Measurements from ENCODE around the gene AOX1. TPM values are rescaled to one million over a fixed set of nuclear protein-coding genes. Genes with fewer than 3 reads are reported as not detected.
A peak's percentile ranks its signal among the peaks of the same experiment; 100 is the strongest.
"Not testable (repeated sequence)": the region's sequence is repeated elsewhere in the genome, so short reads cannot be mapped to it uniquely, and the experiment has no call there.

The AOX1 gene
- total RNA-seq, 2 donors from 2014 or later, result 5.7 to 8.7 TPM

DNA sequence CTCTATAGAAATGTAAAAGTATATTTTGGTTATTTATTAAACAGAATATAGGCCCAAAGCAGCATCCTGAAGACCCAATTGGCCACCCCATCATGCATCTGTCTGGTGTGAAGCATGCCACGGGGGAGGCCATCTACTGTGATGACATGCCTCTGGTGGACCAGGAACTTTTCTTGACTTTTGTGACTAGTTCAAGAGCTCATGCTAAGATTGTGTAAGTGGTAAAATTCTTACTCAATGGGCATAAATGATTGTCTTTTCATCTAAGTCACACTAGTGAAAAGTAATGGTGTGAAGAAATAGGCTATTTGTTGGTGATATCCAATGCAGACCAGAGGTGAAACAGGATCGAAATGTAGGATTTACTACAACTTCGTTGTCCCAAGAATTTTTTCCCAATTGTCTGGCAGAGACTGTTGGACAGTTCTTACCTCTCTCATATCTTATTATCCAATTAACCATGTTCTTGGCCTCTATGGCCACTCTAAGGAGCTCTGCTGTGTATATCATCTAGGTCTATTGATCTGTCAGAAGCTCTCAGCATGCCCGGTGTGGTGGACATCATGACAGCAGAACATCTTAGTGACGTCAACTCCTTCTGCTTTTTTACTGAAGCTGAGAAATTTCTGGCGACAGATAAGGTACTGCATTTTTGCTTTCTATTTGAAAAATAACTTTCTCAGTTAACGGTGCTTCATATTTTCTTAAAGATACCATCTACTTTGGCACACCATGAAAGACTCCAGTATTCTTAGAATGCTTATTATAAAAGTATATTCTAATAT lies 35.0 kb downstream of the AOX1 start:
- no peak for DNase-seq
- intact Hi-C loops (cut with DNase I, micrococcal nuclease), result no loop called here
- ATAC-seq, result no peak

DNA sequence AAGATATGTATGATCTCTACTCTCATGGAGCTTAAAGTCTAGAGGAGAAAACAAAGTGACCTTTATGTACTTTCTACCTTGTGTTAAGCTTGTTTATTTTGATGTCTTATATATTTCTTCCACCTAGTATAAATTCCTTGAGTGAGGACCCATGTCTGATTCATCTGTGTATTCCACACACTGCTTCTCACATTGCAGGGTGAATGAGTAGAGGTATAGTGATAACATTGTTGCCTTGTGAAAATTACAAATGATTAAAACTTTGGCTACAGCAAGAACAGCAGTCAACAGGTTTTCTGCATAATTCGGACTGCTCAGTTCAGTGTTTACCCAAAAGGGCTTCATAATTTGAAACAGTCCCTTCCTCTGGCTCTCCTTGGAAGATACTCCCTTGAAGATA lies 36.3 kb downstream of the AOX1 start:
- intact Hi-C loops (cut with DNase I, micrococcal nuclease), result no loop called here
- ATAC-seq (no peak), DNase-seq (no peak)

DNA sequence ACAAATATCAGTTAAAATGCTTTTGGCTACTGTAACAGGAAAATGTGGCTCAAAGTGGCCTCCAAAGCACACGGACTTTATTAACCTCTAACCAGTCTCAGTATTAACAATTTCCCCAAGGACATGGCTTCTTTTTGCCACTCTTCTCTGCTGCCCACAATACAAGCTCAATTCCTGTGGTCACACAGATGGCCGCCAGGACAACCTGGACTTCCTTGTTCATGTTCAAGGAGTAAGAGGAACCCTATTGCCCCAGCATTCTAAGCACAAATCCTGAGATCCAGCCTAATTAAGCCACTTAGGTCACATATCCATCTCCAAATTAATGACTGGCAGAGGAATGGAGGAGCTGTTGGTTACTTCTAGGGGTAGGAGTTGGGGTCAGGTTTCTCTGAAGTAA lies 38.2 kb downstream of the AOX1 start:
- no peak for DNase-seq
- no peak for ATAC-seq
- intact Hi-C loops (cut with DNase I, micrococcal nuclease), result no loop called here

DNA sequence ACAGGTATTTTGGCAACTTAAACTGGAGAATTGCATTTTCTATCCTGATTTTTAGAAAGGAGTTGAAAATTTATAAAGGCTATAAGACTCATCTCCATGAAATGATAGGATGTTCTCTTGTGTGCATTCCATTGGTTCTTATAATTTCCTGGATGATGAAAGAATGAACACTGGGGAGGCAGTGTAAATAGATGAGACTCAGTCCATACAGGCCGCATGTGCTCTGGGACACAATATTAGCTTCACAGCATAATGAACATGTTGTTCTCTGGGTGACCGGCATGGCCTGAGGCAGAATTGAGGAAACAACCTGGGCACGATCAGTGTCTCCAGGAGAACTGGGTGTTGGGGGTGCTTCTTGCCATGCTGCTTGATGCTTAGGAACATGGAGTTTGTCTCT lies 38.8 kb downstream of the AOX1 start:
- DNase-seq, result no peak
- no peak for ATAC-seq
- intact Hi-C loops (cut with DNase I, micrococcal nuclease), result no loop called here

DNA sequence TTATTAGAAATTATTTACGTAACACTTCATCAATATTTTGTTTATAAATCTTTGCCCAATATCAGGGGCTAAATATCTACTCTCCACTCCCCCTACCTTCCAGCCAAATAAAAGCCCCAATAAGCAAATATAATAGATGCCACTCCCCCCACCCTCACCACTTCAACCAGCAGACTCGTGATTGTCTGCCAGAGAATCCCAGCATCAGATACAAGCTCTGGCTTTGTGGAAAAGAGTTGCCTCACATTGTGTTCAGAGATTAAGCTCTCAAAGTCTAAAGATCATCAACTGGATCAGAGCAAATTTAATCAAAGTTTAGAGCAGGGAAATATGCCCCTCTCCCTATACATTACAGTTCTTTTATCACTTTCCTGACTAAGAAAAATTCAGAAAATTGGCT lies 39.5 kb downstream of the AOX1 start:
- intact Hi-C loops (cut with DNase I, micrococcal nuclease), result no loop called here
- DNase-seq, result no peak
- no peak for ATAC-seq

DNA sequence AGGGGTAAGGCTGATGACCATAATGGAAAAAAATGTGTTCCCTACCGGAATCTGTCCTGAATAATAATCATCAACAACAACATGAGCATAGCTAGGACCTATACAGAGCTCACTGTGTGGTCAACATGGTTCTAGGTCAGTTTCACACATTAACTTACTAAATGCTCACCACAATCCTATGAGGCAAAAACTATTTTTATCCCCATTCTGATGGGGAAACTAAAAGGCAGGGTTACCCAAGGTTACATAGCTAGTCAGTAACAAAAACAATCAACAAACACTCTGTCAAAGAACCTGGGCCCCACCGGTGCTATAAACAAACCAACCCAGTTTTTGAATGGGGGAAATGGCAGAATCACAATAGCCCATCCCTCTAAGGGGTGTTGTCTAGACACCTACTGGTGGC lies 40.1 kb downstream of the AOX1 start:
- intact Hi-C loops (cut with DNase I, micrococcal nuclease), result no loop called here
- no peak for DNase-seq
- ATAC-seq, result no peak

DNA sequence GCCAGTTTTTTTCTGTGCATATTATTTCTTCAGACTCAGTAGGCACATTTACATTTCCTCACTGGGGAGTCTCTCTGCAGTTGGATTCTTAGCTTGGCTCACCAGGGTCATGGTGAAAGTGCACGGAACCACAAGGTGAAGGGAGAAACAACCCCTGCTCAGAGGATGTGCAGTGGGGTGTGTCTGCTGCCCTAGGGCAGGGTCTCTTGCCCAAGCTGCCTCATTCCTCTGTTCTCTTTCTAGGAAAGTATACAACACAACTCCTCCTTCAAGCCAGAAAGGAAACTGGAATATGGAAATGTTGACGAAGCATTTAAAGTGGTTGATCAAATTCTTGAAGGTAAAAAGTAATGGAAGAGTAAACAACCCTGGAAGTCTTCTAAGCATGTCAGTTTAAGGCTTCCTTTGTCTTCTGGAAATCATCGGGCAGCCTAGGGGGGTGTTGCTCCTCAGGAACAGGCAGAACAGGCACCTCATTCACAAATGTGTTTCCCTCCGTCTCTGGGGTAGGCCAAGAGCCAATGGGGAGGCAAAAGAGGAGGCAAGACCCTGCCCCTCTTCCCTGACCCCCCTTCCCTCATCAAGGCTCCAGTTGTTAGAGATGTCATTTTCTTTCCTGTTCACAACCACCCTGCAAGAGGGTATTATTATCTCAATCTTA lies 41.4 kb downstream of the AOX1 start:
- intact Hi-C loops (cut with DNase I, micrococcal nuclease), result no loop called here
- no peak for DNase-seq
- no peak for ATAC-seq

DNA sequence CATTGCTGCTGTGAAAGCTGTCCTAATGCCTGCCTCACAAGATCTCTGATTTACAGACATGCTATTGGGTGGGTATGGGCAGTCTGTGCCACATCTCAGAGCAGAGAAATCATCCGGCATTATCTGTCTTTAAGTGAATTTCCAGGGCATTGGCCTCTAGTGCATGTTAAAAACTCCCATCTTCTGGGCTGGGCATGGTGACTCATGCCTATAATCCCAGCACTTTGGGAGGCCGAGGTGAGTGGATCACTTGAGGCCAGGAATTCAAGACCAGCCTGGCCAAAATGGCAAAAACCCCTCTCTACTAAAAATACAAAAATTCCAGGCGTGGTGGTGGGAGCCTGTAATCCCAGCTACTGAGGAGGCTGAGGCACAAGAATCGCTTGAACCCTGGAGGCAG lies 42.6 kb downstream of the AOX1 start:
- intact Hi-C loops (cut with DNase I, micrococcal nuclease); ATAC-seq; DNase-seq: not testable (repeated sequence)

DNA sequence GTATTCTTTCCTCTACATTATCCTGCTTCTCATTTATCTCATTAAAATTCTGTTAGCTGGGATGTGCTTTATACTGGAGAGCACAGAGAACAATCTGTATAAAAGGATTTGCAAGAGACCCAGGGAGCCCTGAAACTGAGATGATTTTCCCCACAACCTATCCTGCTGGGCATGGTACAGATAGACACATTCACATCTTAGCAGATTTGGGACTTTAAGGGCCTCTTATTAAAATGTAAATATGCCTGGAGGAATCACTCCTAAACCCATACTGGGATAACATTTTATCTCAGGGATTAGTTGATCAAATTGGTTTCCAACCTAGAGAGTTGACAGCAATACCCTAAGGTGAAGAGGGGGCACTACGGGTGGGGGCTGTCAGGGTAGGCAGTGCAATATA lies 45.5 kb downstream of the AOX1 start:
- ATAC-seq, result no peak
- intact Hi-C loops (cut with DNase I, micrococcal nuclease), result no loop called here
- no peak for DNase-seq

DNA sequence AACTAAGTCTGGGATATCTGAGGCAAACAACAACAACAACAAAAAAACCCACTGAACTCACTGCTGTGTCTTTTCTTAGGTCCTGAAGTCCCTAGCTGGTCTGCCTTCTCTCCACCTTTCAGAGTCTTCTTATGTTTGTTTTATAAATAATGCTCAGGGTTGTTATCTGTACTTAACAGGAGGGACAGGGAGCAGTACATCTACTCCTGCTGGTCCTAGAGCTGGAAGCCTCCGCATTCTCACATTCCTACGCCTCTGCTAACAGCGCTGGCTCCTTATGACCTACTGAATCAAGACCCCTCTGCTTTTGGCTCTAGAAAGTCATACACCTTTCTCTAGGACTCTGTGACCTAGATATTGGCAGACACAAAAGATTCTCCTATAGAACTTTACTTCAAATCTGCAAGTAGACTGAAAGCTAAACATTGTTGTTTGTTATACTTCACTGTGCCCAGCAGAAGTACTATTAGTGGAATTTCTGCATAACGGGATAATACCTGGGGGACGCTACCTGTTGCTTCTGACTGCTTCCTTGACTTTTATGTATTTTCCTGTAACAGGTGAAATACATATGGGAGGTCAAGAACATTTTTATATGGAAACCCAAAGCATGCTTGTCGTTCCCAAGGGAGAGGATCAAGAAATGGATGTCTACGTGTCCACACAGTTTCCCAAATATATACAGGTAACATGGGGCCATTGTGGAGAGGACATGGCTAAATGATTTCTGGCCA lies 48.6 kb downstream of the AOX1 start:
- ATAC-seq (no peak), DNase-seq (no peak)
- intact Hi-C loops (cut with DNase I, micrococcal nuclease), result no loop called here

DNA sequence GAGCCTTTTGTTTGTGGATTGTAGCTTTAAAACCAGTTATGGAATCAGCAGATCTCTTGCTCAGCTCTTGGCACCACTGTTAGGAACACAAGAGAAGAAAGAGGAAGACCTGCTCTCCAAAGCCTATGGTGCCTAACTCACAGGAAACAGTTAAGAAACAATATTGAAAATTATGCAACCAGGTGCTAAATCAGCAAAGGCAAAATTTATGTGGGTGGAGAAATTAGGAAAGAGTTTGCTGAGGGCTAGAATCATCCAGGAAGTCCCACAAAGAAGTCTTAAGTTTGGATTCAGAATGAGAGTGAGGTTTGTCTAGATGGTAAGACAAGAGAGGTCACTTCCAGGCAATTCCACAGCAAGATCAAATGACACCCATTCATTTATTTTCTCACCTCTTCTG lies 49.4 kb downstream of the AOX1 start:
- intact Hi-C loops (cut with DNase I, micrococcal nuclease), result no loop called here
- no peak for DNase-seq
- no peak for ATAC-seq

DNA sequence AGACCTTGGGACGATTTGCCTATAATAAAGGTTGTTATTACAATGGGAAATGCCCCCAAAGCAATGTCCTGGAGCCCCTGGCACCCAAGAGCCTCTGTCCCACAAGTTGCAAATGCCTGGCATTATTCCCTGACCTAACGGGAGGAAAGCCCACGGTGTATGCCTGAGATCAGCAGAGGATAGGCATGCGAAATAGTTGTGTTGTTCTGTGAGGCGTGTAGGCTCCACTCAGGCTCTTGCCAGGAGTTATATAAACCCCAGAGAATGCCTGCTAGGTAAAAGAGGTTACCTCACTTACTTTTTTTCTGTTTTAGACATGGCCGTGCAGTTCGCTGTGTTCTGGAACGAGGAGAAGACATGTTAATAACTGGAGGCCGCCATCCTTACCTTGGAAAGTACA lies 52.1 kb downstream of the AOX1 start:
- DNase-seq (no peak), ATAC-seq (no peak)
- intact Hi-C loops (cut with DNase I, micrococcal nuclease), result no loop called here

DNA sequence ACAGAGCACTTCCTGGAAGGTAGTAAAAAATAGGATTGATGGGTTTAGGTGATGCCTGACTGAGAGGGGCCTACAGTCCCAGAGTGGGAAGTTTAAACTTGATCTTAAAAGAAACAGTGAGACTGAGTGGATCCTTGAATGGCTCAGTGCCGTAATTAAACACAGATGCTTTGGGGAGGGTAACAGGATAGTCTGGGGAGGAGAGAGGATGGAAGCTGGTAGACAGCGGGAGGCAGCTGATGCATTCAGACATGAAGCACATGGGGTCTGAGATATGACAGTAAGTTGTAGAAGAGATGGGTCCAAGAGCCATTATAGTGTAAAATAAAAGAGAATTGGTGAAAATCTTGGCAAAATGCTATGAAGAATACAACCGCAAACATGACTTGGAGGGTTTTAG lies 54.4 kb downstream of the AOX1 start:
- intact Hi-C loops (cut with DNase I, micrococcal nuclease), result no loop called here
- DNase-seq (no peak), ATAC-seq (no peak)

DNA sequence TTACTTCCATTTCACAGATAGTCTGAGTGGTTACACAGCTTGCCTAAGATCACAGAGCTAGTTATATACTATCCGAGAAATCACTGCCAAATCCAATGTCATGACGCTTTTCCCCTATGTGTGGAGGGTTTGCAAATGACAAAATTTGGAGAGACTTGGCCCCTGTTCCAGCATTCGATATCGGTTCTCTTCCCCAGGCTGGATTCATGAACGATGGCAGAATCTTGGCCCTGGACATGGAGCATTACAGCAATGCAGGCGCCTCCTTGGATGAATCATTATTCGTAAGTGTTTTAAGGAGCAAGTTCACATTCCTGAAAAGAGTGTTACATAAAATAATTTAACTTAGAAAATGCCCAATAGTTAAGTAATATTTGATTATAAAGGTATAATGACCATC lies 55.1 kb downstream of the AOX1 start:
- ATAC-seq, result no peak

DNA sequence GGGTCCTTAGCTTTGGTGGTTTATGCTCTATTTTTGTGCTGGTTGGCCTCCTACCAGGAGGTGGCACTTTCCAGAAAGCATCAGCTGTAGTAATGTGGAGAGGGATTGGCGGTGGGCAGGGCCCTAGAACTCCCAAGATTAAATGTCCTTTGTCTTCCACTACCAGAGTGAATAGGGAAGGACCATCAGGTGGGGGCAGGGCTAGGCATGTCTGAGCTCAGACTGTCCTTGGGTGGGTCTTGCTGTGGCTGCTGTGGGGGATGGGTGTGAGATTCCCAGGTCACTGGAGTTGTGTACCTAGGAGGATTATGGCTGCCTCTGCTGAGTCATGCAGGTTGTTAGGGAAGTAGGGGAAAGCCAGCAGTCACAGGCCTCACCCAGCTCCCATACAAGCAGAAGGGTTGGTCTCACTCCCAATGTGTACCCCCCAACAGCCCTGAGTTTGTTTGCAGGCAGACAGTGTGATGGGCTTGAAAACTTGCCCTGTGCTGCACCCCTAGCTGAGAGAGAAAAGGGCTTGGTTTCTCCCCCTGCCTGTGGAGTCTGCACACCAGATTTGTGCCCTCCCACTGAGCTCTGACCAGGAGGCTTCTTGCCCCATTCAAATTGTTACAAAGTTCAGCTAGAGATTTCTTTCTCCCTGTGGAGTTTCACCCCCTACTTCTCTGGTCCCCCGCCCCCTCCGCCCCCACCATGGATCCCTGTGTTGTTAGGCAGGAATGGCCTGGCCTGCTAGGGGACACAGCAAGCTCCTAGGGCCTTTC lies 62.9 kb downstream of the AOX1 start:
- ATAC-seq, result peak; percentile 77

More for the DNA sequence above, 55.1 kb downstream of the AOX1 start:
- intact Hi-C loops (cut with DNase I, micrococcal nuclease), result no loop called here
- DNase-seq, result no peak

DNA sequence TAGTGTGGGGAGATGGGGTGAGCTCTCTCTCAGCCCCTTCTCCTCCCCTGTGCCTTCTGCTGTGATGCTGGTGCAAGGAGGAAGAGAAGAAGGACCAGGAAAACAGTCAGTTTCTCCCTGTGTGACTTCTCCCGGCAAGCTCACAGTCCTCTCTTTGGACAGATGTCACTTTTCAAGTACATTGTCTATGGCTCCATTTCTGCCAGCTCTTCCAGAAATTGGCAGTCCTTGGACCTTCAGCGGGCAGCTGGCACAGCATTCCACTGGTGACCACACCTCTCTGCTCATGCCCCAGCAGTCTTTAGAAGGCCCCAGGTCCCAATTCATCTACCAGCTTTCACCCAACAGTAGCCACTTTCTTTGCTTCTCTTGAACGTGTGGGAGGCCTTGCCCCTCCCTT lies 63.9 kb downstream of the AOX1 start:
- ATAC-seq (no peak), DNase-seq (no peak)
- intact Hi-C loops (cut with DNase I, micrococcal nuclease), result no loop called here

More for the DNA sequence above, 62.9 kb downstream of the AOX1 start:
- peak; percentile 70 to 82 for DNase-seq
- intact Hi-C loops (cut with DNase I, micrococcal nuclease), result not testable (repeated sequence)

DNA sequence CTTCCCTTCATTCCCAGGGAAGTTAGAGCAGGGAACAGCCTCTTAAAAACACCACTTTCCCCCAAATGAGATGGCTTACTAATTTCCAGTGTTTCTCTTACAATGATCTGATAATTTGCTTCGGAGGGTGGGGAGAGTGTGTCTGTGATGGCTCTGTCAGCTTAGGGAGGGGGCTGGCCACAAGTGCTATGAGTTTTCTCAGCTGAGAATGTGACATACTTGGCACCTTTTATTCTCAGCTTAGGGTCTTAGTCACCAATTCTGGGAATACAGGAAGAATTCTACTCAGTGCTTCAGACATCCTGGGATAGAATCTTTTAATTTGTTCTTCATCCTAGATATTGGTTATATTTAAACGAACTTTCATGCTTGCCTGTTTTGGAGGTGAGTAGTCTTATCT lies 64.4 kb downstream of the AOX1 start:
- no peak for ATAC-seq
- no peak for DNase-seq
- intact Hi-C loops (cut with DNase I, micrococcal nuclease), result no loop called here

DNA sequence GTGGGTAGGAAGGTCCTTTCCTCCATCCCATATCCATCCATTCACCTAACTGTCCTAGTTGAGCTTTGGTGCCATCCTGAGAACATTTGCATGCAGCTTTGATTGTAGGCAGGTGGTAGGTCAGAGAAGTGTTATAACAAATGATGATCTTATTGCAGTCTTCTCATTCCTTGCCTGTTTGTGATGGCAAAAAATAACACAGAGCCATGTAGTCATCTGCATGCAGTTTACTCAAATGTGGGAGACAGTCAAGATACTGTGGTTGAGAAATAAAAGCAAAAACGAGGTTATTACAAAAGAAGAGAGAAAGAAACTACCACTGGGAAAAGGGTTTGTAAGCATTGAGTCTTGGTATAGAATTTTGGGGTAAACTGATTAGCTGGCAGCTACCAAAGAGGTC lies 66.3 kb downstream of the AOX1 start:
- no peak for ATAC-seq
- no peak for DNase-seq
- intact Hi-C loops (cut with DNase I, micrococcal nuclease), result no loop called here

DNA sequence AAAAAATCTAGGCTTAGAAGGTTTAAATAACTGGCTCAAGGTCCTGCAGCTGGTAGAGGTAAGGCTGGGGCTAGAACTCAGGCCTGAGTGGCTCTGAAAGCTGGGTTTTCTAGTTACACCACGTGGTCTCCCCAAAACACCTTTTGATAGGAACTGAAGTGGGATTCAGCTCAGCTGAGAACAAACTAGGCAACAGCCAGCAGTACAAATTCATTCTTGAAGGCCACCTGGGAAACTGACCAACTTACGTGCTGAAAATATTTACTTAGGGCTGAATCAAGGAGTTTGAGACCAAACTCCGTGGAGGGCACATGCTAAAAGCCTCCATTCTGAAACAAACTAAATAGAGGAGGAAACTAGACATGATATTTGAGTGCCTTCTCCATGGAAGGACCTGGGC lies 67.2 kb downstream of the AOX1 start:
- intact Hi-C loops (cut with DNase I, micrococcal nuclease), result no loop called here
- ATAC-seq, result no peak

More for the DNA sequence above, 67.2 kb downstream of the AOX1 start:
- no peak for DNase-seq
